Right ventricle myocardium superior (tissue), 1 donor: ENCODE data around the gene ATP6V0A1. TPM values are rescaled to one million over a fixed set of nuclear protein-coding genes. Genes with fewer than 3 reads are reported as not detected.
"Not testable (repeated sequence)": the region's sequence is repeated elsewhere in the genome, so short reads cannot be mapped to it uniquely, and the experiment has no call there.

Experiments
- ATAC-seq: fragments of 200-7000 bp; cut with Tn5 transposase; one replicate; pipeline ENCODE4 v1.9.1; 2020; ENCODE audit warnings: mild to moderate bottlenecking; ENCODE audit not compliant: poor library complexity
- DNase-seq: peaks from one replicate; pipeline ENCODE4 v3.0.0-alpha.2; 2020
- intact Hi-C: fragments of 100-400 bp; cut with DNase I; formaldehyde crosslinking; loops from one replicate; pipeline ENCODE4 v1.11.2; 2022
- total RNA-seq: library from RNA; stranded (reverse); fragmentation: NEBNext Ultra II Directional; extraction: Animal tissue kit (Norgen Biotek cat#: 25700); gene quantifications from one replicate; pipeline ENCODE4 v1.2.1, GENCODE V29; 2021
- donor health status: DM: no; HTN: yes; CAD: no; lungs with severe emphysema.

Gene ATP6V0A1
- total RNA-seq, 1 donor from 2014 or later, result 29.9 TPM

- ATAC-seq (peak; percentile 3), DNase-seq (peak; percentile 47)
- intact Hi-C loops, result no loop called here
These were observed 88.4 kb downstream of the ATP6V0A1 start for GRCh38 chr17:42547001-42547461.

- DNase-seq, result peak; percentile 74
- intact Hi-C loops, result no loop called here
- ATAC-seq, result peak; percentile 79
These were observed 89.0 kb downstream of the ATP6V0A1 start for GRCh38 chr17:42547698-42548069.

- peak; percentile 66 for ATAC-seq
- DNase-seq, result peak; percentile 73
- intact Hi-C loops, result no loop called here
These were observed 89.6 kb downstream of the ATP6V0A1 start for GRCh38 chr17:42548070-42548837.

GRCh38 chr17:42548993-42549755 is 90.5 kb downstream of the ATP6V0A1 start:
- intact Hi-C loops, result no loop called here
- no peak for DNase-seq

GRCh38 chr17:42552736-42553135 is 94.1 kb downstream of the ATP6V0A1 start, which contains the start of gene HSD17B1:
TSS of gene HSD17B1 (plus strand) at chr17:42552923. CDS start at chr17:42552934, 11 bp downstream.
- ATAC-seq, intact Hi-C loops: not testable (repeated sequence)
- peak; percentile 35 for DNase-seq

More at GRCh38 chr17:42548993-42549755, 90.5 kb downstream of the ATP6V0A1 start:
- no peak for ATAC-seq

GRCh38 chr17:42553161-42553818 is 94.6 kb downstream of the ATP6V0A1 start:
- intact Hi-C loops, result no loop called here
- DNase-seq (peak; percentile 46), ATAC-seq (no peak)

GRCh38 chr17:42553866-42554249 is 95.2 kb downstream of the ATP6V0A1 start:
- ATAC-seq (peak; percentile 2), DNase-seq (peak; percentile 42)
- intact Hi-C loops, result no loop called here

- intact Hi-C loops, result no loop called here
- peak; percentile 94 for ATAC-seq
- peak; percentile 93 for DNase-seq
These were observed 95.8 kb downstream of the ATP6V0A1 start for GRCh38 chr17:42554250-42555121.

GRCh38 chr17:42555122-42555622 is 96.5 kb downstream of the ATP6V0A1 start:
- intact Hi-C loops, result no loop called here
- no peak for DNase-seq
- ATAC-seq, result peak; percentile 1

- DNase-seq, intact Hi-C loops: not testable (repeated sequence)
These were observed 97.4 kb downstream of the ATP6V0A1 start for GRCh38 chr17:42555961-42556617.

GRCh38 chr17:42559075-42559474 is 100.4 kb downstream of the ATP6V0A1 start:
- intact Hi-C loops, result no loop called here
- ATAC-seq (no peak), DNase-seq (no peak)

More at GRCh38 chr17:42555961-42556617, 97.4 kb downstream of the ATP6V0A1 start:
- ATAC-seq, result not testable (repeated sequence)

GRCh38 chr17:42560246-42560645 is 101.6 kb downstream of the ATP6V0A1 start:
- DNase-seq (no peak), ATAC-seq (no peak)
- intact Hi-C loops, result no loop called here

- ATAC-seq (peak; percentile 85), DNase-seq (peak; percentile 98)
- intact Hi-C loops, result no loop called here
These were observed 103.3 kb downstream of the ATP6V0A1 start, which contains the start of gene COASY for GRCh38 chr17:42561897-42562387. TSS of gene COASY (plus strand) at chr17:42562148. CDS start at chr17:42562623, 475 bp downstream.

GRCh38 chr17:42562388-42563142 is 103.9 kb downstream of the ATP6V0A1 start:
- ATAC-seq (no peak), DNase-seq (peak; percentile 55)
- intact Hi-C loops, result no loop called here

- DNase-seq (no peak), ATAC-seq (no peak)
- intact Hi-C loops, result no loop called here
These were observed 104.4 kb downstream of the ATP6V0A1 start for GRCh38 chr17:42563143-42563509.

GRCh38 chr17:42563543-42563942 is 104.9 kb downstream of the ATP6V0A1 start:
- peak; percentile 14 for DNase-seq

GRCh38 chr17:42563950-42564349 is 105.3 kb downstream of the ATP6V0A1 start:
- intact Hi-C loops, result no loop called here
- peak; percentile 11 for DNase-seq

More at GRCh38 chr17:42563543-42563942, 104.9 kb downstream of the ATP6V0A1 start:
- intact Hi-C loops, result no loop called here
- ATAC-seq, result no peak

More at GRCh38 chr17:42563950-42564349, 105.3 kb downstream of the ATP6V0A1 start:
- no peak for ATAC-seq
